Esophagus muscularis mucosa (tissue), 4 donors: ENCODE data around the gene PIK3CD. TPM values are rescaled to one million over a fixed set of nuclear protein-coding genes. Genes with fewer than 3 reads are reported as not detected.

Experiments
- DNase-seq: peaks from one replicate; pipeline ENCODE4 v3.0.0-alpha.2; 2017; ENCODE audit errors: extremely low spot score
- H3K27ac ChIP-seq, 4 donors: fragments of 200-600 bp; sonication (generic); replicated peaks in 1 of 4; 1 replicate in 3 of 4; 2 replicates in 1 of 4; pipeline ENCODE4 v1.5.1; 2016 to 2019; ENCODE audit warnings: mild to moderate bottlenecking in 1 of 4
- H3K27me3 ChIP-seq, 4 donors: fragments of 200-600 bp; sonication (generic); one replicate each; pipeline versions ENCODE4 v1.5.1 to v1.6.0; 2016 to 2019
- H3K36me3 ChIP-seq, 4 donors: fragments of 200-600 bp; sonication (generic); one replicate each; pipeline ENCODE4 v1.5.1; 2016 to 2019
- H3K4me1 ChIP-seq, 4 donors: fragments of 200-600 bp; sonication (generic); one replicate each; pipeline ENCODE4 v1.5.1; 2016 to 2019
- H3K4me3 ChIP-seq, 4 donors: fragments of 200-600 bp; sonication (generic); 1 replicate in 2 of 4; 2 replicates in 2 of 4; pipeline ENCODE4 v1.5.1; 2016 to 2019; ENCODE audit warnings: mild to moderate bottlenecking in 4 of 4, moderate library complexity in 1 of 4
- H3K9me3 ChIP-seq, 4 donors: fragments of 200-600 bp; sonication (generic); 1 replicate in 3 of 4; 2 replicates in 1 of 4; pipeline ENCODE4 v1.5.1; 2016 to 2019
- EP300 ChIP-seq: sonication (generic); formaldehyde crosslinking; IDR thresholded peaks from one replicate; pipeline ENCODE4 v1.6.1; 2017; ENCODE audit warnings: antibody characterized with exemption
- POLR2A ChIP-seq: fragments of 450-650 bp; IDR thresholded peaks from one replicate; pipeline ENCODE4 v1.6.1; 2017; ENCODE audit warnings: antibody characterized with exemption, moderate library complexity, mild to moderate bottlenecking, low read depth
- POLR2AphosphoS5 ChIP-seq, 2 donors: sonication (generic); formaldehyde crosslinking; IDR thresholded peaks; one replicate each; pipeline ENCODE4 v1.6.1; 2017; ENCODE audit warnings: antibody characterized with exemption in 2 of 2
- WGBS: methylation state at CpG from one replicate; pipeline ENCODE4 v1.1.5; 2018; 5-methylcytosine and 5-hydroxymethylcytosine counted together
- intact Hi-C: fragments of 100-400 bp; cut with DNase I; formaldehyde crosslinking; loops from one replicate; pipeline ENCODE4 v1.15.1; 2023
- total RNA-seq, 4 donors: library from RNA; depleted of rRNA; stranded (reverse); fragments of >200 nt; gene quantifications; one replicate each; pipeline versions ENCODE4 v1.1.0 to v1.2.1, GENCODE V29; 2016
- TF ChIP-seq, protein P1 (sequence below), 3 experiments: fragments of 200-600 bp in 2 of 3; fragments of 450-650 bp in 1 of 3; sonication (generic) in 2 of 3; IDR thresholded peaks; one replicate each; pipeline ENCODE4 v1.5.1; 2017 to 2019; ENCODE audit warnings: antibody characterized with exemption in 3 of 3, mild to moderate bottlenecking in 2 of 3, moderate library complexity in 1 of 3

PIK3CD gene
- total RNA-seq, 4 donors from 2014 or later: 7.9 to 30.4 (median 13.9) TPM

DNA sequence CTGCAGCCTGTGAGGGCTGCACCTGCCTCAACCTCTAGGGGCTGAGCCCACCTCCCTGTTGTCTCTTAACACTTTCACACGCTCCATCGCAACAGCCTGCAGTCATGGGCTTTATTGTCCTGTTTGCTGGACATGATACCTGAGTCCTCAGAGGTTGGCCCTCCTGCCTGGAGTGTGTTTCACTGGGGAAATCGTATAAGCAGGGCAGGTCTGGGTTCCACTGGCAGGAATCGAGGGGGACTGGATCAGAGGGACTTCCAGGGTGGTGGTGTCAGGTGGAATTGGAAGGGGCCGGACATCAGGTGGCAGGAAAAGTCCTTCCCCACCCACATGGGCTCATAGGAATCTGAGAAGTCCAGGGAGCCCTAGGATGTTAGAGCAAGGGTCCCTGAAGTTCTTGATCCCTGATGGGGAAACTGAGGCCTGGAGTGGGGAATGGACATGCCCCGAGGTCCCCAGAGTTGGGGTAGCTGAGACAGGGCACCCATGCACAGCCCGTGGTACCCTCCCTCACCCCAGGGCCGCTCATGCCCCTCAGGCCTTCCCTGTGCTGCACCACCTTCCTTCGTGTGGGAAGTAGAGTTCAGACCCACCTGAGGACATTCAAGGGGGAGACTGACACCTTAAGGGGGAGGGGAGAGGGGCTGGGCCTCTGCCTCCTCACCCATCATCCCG, 66.6 kb downstream of the PIK3CD start:
- Histone ChIP-seq H3K9me3 (no peaks in the 10 kb centered on the region), H3K36me3 (peaks cover 11 to 83% (median 58%) of the 10 kb centered on the region in 4 donors), H3K27ac (peak overlapping the region in 1 of 4 donors; percentile 10), H3K4me1 (peaks cover 0 to 29% (median 14%) of the 10 kb centered on the region in 4 donors), H3K27me3 (no peaks in the 10 kb centered on the region), H3K4me3 (peak overlapping the region in 3 of 4 donors; percentile 20 to 30 (median 28))
- no peak for DNase-seq
- 92% methylated on average over 5 of the region's 10 CpGs for WGBS
- intact Hi-C loops: no loop called here
- TF ChIP-seq POLR2AphosphoS5 (IDR thresholded peaks at IDR 0.05): no peak
- no peak for TF ChIP-seq EP300
- no peak for TF ChIP-seq POLR2A
- TF ChIP-seq, protein P1, sequence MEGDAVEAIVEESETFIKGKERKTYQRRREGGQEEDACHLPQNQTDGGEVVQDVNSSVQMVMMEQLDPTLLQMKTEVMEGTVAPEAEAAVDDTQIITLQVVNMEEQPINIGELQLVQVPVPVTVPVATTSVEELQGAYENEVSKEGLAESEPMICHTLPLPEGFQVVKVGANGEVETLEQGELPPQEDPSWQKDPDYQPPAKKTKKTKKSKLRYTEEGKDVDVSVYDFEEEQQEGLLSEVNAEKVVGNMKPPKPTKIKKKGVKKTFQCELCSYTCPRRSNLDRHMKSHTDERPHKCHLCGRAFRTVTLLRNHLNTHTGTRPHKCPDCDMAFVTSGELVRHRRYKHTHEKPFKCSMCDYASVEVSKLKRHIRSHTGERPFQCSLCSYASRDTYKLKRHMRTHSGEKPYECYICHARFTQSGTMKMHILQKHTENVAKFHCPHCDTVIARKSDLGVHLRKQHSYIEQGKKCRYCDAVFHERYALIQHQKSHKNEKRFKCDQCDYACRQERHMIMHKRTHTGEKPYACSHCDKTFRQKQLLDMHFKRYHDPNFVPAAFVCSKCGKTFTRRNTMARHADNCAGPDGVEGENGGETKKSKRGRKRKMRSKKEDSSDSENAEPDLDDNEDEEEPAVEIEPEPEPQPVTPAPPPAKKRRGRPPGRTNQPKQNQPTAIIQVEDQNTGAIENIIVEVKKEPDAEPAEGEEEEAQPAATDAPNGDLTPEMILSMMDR (IDR thresholded peaks at IDR 0.05): no peak

DNA sequence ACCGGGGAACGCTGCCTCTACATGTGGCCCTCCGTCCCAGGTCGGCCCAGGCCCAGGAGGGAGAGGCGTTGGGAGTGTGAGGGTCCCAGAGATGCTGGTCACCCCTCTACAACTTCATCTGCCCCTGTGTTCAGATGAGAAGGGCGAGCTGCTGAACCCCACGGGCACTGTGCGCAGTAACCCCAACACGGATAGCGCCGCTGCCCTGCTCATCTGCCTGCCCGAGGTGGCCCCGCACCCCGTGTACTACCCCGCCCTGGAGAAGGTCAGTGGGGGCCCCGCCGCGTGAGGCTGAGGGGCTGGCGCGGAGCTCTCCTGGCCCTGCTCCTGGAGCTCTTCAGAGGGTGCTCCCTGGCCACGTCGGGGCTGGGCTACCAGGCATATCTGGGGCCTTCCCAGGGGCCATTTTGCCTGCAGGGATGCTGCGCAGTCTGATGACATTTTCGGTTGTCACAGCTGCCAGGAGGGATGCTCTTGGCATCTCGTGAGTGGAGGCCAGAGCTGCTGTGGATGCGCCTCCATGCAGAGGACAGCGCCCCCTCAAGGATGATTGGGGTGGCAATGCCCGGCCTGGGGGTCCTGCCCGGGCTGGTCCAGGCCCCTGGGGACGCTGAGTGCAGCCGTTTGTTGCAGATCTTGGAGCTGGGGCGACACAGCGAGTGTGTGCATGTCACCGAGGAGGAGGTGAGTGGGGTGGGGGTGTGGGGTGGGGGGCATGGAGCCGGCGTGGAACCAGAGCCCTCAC, 68.6 kb downstream of the PIK3CD start:
- 94% methylated on average over 22 of the region's 36 CpGs for WGBS
- intact Hi-C loops: loop anchor here (5.0 kb wide), 1 partner anchor 147 kb away; no protein-coding TSS in a partner anchor
- no peak for DNase-seq
- no peaks in the 10 kb centered on the region for H3K27me3 ChIP-seq
- peaks cover 0 to 29% (median 16%) of the 10 kb centered on the region in 4 donors for H3K4me1 ChIP-seq
- H3K9me3 ChIP-seq: no peaks in the 10 kb centered on the region
- H3K4me3 ChIP-seq: no peak overlapping the region
- no peak for TF ChIP-seq POLR2AphosphoS5 (IDR thresholded peaks at IDR 0.05)
- TF ChIP-seq, protein P1 (IDR thresholded peaks at IDR 0.05): no peak
- no peak for TF ChIP-seq EP300
- TF ChIP-seq POLR2A: no peak
- peaks cover 16 to 92% (median 70%) of the 10 kb centered on the region in 4 donors for H3K36me3 ChIP-seq
- H3K27ac ChIP-seq: no peak overlapping the region

DNA sequence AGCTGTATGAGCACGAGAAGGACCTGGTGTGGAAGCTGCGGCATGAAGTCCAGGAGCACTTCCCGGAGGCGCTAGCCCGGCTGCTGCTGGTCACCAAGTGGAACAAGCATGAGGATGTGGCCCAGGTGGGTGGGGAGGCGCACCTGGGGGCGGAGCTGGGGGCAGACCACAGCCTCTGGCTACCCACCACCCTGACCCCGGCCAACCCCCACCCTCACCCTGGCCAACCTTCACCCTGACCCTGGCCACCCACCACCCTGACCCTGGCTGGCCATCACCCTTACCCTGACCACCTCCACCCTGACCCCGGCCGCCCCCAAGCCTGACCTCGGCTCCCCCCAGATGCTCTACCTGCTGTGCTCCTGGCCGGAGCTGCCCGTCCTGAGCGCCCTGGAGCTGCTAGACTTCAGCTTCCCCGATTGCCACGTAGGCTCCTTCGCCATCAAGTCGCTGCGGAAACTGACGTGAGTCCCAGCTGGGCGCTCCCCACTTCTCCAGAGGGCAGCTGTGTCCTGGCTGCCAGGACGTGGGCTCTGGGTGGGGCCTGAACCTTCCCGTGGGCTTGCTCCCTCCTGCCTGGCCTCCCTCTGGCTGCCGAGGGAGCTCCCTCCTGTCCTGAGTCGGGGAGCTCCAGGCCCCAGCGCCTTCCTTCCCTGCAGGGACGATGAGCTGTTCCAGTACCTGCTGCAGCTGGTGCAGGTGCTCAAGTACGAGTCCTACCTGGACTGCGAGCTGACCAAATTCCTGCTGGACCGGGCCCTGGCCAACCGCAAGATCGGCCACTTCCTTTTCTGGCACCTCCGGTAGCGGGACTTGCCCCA, 69.5 kb downstream of the PIK3CD start:
- intact Hi-C loops: loop anchor here (5.0 kb wide), 1 partner anchor 146 kb away; no protein-coding TSS in a partner anchor
- H3K27me3 ChIP-seq: no peaks in the 10 kb centered on the region
- 97% methylated on average over 16 of the region's 34 CpGs for WGBS

More for the DNA sequence above, 69.5 kb downstream of the PIK3CD start:
- Histone ChIP-seq H3K9me3 (no peaks in the 10 kb centered on the region), H3K4me1 (peaks cover 0 to 29% (median 16%) of the 10 kb centered on the region in 4 donors), H3K27ac (no peak overlapping the region), H3K36me3 (peaks cover 16 to 92% (median 65%) of the 10 kb centered on the region in 4 donors), H3K4me3 (no peak overlapping the region)
- TF ChIP-seq EP300 (no peak), POLR2AphosphoS5 (IDR thresholded peaks at IDR 0.05) (no peak), POLR2A (no peak)
- TF ChIP-seq, protein P1 (IDR thresholded peaks at IDR 0.05): no peak
- no peak for DNase-seq
